GM21576 (cell line): ENCODE measurements around the gene ABHD5.

Source experiments
- ATAC-seq: cut with Tn5 transposase; IDR thresholded peaks from one replicate; pipeline ENCODE4 v1.9.1; 2021; ENCODE audit warnings: mild to moderate bottlenecking, moderate library complexity; ENCODE audit not compliant: unreplicated experiment

Gene ABHD5

DNA sequence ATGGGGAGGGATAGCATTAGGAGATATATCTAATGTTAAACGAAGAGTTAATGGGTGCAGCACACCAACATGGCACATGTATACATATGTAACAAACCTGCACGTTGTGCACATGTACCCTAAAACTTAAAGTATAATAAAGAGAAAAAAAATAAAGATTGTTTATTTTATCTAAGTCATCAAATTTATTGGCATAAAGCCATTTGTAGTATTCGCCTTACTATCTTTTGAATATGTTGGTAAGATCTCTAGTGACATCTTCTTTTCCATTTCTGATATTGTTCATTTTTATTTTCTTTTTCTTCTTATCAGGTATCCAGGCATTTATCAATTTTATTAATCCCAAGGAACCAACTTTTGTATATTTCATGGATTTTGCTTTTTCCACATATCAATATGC, 5.8 kb upstream of the ABHD5 start:
- ATAC-seq = no peak

DNA sequence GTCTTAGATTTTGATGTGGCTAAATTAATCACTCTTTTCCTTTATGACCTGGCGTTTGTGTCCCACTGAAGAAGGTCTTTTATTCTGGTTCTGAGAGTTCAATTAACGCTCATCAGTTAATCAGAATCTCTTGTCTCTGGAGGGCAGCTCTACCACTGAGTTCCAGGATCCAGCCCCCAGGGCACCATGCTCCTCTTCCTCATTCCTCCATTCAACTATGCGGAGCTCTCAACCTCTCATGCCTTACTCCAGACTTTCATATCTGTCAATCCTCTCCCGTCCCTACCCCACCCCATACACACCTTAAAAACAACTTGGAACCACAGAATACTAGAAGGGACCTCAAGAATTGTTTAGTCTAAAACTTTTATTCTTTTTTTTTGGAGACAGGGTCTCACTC, 4.8 kb upstream of the ABHD5 start:
- no peak for ATAC-seq

DNA sequence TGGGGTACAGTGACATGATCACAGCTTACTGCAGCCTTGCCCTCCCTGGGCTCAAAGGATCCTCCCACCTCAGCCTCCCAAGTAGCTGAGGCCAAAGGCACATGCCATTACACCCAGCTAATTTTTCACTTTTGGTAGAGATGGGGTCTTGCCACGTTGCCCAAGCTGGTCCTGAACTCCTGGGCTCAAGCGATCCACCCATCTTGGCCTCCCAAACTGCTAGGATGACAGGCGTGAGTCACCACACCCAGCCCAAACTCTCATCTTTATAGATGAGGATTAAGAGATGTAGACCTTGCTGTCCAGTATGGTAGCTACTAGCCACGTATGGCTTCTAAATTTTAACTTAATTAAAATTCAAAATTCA, 4.4 kb upstream of the ABHD5 start:
- no peak for ATAC-seq

DNA sequence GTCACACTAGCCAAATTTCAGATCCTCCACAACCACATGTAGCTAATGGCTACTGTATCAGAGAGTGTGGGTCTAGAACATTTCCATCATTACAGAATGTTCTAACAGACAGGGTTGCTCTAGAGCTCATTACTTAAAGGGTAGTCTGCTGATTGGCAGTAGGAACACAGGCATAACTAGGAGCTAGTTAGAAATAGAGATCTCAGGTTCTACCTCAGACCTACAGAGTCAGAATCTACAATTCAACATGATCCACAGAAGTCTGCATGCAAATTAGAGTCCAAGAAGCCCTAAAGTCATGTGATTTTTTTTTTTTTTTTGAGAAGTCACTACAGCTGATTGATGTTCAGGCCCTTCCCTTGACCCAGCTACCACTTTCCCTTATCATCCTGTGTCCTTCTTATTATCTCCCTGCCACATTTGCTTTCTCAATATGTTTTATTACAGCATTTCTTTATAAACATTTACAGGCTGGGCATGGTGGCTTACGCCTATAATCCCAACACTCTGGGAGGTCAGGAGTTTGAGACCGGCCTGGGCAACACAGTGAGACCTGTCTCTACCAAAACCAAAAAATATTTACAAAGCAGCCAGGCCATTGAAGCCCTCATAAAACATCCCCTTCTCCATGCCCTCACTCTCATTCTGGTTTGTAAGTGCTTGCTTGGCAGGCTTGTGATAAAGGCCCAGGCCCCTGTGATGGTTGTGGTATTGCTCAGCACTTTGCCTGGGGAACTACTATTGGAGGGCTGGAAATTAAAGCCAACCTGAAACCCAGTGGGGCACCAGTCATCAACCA, 3.8 kb upstream of the ABHD5 start:
- ATAC-seq = no peak

DNA sequence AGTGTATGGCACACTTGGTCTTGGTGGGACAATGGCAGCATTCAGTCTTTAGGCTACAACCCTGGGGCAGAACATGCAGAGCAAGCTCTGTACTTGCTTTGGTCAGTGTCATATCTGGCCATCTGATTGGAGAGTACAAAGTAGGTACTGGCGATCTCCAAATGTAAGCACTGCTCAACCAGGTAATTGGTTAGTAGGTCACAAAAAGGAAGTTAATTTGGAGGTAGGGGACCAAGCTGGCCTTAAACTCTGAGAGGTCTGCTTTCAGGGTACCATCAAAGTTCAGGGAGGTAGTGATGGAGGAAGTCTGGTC, 3.3 kb upstream of the ABHD5 start:
- ATAC-seq = no peak

DNA sequence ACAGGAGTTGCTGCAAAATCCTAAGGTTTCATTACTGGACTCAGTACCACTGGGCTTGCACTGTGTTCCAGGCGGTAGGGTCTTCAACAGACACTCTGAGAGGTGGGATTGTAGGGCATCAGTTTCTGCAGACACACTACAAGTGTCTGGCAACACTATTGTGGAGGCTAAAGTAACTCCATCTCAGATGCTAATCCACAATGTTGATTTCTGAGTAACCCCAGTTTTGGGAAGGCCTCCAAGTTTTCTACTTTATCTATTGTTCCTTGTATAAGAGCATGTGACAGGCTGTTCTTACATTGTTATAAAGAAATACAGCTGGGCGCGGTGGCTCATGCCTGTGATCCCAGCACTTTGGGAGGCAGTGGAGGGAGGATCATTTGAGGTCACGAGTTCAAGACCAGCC, 2.5 kb upstream of the ABHD5 start:
- no peak for ATAC-seq

DNA sequence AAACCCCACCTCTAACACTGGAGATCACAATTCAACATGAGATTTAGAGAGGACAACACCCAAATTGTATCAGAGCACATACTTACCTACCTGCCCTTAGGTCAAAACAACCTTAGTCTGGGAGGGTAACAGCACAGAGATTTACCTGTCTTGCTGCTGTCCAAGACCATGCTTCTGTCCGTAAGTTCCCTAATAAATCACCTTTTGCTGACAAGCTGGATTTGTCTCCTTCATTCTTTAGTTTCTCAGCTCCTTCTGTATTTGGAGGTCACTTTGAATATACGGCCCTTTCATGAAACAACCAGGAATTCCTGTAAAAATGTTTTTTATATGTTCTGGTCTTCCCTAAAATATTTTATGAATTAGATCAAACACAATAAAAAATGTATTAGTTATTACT, 1.6 kb upstream of the ABHD5 start:
- ATAC-seq = no peak

DNA sequence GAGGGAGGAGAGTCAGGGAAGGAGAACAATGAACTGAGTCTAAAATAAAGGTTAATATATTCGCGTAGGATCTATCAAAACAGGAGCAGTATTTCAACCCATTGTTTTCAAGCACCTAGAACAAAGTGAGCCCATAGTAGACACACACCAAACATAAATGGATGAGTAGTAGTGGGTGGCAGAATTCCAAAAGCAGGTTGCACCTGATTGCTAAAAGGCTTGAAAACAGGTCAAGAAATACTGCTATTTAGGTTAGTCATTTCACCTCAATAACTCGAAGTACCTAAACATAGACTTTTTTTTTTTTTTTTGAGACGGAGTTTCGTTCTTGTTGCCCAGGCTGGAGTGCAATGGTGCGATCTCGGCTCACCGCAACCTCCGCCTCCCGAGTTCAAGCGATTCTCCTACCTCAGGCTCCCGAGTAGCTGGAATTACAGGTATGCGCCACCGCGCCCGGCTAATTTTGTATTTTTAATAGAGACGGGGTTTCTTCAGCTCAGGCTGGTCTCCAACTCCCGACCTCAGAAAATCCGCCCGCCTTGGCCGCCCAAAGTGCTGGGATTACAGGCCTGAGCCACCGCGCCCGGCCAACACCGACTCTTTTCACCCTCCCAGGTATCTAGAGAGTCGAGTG, 855 bp upstream of the ABHD5 start:
- ATAC-seq = no peak

DNA sequence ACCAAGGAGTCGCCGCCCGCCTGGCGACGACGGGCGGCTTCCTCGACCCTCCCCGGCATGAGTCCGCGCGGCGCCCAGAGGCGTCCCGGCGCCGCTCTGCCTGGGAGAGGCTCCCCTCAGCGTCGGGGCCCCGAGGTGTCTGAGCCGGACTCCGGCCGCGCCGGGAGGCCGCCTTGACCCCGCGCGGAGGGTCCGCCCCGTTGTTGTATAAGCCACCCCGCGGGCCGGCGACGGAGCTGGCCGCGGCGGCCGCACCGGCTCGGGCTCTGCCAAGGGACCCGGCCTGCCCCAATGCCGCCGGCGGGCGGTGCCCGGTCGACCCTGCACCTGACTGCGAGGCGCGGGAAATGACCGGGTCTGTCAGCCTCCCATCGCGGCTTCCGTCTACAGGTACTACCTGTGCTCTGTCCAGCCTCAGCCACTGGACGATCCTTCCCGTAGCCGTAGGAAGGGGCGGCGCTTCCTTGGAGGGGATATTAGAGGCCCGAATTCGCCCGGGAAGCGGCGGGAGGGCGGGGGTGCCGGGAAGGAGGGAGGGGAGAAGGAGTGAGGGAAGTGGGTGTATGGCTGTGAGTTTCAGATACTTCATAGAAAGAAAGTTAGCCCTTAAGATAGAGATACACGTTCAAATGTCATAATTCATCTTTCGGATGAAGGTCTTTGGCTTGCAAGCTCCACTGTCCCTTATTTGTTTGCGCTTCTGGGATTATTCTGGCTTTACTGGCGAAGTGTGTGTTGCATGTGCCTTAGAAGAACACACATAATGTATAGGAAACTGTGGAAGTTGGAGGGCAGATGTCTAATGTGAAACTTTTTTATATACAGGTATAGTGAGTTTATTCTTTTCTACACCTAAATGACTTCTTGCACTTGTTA, 620 bp downstream of the ABHD5 start:
- ATAC-seq = peak; percentile 33

DNA sequence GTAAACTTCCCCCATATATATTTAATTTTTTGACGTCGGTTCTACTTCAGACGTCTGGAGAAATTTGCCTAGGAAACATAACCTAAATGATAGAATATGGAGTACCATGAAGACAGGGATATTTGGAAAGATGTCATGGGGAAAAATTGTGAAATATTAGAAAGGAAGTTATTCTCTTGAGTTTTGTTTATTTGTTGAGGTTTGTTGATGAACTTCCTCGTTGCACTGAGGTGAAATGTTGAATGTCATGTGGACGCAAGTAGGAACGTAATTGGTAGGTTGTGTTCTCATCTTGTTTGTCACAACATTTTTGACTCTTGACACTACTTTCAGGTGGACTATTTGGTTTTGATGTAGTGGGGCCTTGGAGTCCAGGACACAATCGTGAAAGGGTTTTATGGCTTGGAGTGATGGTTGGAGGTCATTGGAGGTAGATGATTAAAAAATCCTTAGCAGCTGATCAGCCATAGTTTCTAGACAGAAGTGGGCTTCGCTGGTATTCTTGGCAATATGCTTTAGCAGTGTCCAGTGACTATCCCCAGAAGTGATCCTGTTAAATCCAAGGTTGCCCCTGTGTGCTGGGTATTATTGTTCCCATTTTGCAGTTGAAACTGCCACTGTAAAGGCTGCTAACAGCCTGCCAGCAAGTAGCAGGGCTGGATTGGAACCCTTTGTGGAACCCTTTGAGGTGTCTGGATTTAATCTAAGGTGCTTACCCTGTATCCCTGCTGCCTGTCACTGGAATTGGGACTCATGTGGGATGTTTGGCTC, 1.5 kb downstream of the ABHD5 start:
- ATAC-seq = no peak

DNA sequence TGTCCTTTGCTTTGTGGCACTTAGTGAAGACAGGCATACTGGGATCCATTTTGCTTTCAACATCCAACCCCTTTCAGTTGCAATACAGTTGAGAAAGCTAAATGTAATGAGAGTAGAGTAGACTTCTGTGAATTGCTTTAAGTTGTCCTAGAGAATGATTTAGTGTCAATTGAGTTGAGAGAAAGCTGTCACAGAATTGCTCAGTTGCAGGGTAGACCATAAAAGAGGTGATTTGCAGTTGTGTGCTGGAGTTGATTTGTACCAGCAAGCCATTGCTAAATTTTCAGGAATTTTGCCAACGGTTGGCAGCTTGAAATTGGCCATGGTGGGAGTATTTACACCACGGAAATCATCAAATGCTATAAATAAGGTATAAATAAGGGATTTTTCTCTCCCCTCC, 2.2 kb downstream of the ABHD5 start:
- ATAC-seq = no peak

DNA sequence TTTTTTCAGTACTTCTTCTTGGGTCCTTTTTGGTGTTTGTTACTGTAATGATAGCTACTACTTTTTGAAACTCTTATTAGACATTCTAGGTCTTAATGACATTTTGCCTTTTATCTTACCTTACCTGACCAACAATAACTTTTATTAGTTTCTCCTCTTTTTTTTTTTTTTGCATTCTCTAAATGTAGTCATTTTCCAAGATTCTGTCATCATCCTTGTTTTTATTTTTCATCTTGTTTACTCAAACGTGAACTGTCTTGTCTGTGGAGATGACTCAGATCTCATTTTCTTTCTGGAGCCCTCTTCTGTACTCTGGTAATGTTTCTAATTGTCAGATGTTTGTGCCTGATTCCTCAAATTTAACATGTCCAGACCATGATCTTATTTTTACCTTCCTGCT, 2.9 kb downstream of the ABHD5 start:
- no peak for ATAC-seq

DNA sequence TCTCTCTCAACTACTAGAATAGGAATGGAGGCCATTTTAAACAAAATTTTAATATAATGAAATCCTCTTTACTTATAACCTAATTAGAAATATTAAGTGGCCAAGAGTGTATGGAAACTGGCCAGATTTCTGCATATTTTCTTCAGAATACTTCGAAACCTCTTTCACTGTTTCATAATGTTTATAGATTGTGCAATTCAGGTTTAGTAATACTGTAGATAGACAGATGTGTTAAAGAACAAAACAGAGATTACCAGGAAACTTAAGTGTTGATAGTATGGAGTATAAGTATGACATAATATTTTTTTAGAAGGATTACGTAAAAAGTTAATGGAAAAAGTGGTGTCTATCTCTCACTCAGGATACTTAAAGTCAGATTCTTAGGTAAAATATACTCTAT, 4.7 kb downstream of the ABHD5 start:
- ATAC-seq = no peak

DNA sequence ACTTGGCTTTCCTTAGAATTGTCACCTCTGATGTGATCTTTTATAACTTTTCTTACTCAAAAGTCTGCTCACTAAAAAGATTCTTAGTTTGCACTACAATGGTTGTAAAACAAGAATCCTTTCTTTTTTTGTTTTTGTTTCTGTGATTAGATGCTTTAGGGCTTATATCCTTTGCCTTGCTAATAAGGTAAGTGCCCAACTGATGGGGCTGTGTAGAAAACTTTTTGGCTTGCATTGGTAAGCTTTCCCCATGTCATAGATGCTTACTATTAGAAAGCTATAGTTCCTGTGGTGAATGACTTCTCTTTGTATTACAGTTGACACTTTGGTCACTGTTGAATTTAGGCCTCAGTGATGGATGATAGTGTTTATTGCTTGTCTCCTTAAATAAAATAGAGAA, 5.1 kb downstream of the ABHD5 start:
- no peak for ATAC-seq

DNA sequence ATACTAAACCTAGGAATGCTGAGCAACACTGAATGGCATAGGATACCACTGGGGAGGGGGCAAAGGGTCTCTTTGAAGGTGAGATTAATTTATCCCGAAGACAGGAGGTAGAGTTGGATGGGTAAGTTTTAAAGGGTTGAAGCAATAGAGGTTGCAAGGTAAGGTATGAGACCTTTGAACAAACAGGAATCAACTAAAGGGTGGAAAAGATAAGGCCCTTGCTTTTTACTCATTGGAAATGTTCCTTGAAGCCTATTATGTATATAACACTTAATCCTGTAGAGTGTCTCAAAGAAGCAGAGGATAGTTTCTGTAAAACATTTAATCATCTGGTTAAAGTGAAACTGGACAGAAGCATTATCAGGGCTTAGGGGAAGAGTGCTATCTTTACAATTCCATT, 5.7 kb downstream of the ABHD5 start:
- no peak for ATAC-seq

DNA sequence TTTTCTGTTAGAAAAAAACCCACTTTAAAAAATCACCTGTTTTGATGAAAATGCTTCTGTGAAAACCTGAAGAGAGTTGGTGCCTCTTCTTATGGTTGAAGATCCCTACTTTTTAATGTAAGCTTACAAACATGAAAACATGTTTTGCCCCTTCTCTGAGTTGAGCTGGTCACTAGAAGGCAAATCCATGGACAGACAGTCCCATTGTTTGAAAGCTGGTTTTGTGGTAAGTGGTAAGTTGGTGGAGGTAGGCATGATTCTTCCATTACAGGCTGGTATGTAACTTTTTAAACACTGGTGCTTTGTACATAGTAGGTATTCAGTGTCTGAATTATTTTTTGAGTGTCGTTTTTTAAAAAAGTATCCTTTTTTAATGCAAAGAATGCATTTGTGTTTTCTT, 6.1 kb downstream of the ABHD5 start:
- ATAC-seq = no peak

DNA sequence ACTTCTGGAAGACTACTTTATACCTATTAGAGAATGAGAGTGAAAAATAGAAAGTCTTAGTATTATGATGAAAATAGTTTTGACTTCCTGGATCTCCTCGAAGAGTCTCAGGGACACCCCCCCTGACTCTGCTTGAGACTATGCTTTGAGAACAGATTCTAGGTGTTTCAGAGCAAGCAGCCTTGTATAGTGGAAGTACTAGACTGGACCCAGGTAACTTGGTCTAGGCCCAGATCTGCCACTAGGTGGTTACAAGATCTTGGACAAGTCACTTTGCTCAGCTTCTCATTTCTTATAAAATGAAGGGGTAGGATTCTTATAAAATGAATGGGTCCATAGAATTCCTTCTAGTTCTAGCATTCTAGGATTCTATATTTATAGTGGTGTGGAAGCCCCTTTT, 9.1 kb downstream of the ABHD5 start:
- peak; percentile 87 for ATAC-seq

DNA sequence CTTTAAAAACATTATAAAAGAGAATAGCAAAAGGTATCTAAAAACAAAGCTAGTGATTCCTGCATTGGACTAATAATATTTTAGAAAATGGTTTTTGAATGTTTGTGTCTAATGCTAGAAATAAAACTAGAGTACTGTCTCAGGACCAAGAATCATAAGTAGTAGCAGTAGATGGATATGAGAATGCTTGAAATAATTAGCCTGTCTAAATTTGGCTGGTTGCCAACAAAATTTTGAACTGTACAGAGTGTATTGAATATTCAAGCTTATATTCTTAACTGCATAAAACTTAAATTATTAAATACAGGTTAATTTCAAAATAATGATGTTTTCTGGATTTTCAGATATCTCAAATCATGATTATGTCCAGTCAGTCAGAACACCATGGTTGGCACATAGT, 14.0 kb downstream of the ABHD5 start:
- no peak for ATAC-seq

DNA sequence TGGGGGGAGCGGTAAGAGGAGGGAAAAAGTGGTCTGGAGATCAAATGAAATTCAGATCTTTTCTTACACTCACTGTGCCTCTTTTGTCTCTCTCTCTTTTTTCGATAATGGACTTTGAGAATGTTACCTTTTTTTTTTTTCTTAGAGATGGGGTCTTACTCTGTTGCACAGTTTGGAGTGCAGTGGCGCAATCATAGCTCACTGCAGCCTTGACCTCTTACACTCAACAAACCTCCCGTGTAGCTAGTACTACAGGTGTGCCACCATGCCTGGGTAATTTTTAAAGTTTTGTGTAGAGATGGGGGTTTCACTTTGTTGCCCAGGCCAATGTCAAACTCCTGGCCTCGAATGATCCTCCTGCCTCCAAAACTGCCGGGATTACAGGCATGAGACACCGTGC, 15.6 kb downstream of the ABHD5 start:
- no peak for ATAC-seq

DNA sequence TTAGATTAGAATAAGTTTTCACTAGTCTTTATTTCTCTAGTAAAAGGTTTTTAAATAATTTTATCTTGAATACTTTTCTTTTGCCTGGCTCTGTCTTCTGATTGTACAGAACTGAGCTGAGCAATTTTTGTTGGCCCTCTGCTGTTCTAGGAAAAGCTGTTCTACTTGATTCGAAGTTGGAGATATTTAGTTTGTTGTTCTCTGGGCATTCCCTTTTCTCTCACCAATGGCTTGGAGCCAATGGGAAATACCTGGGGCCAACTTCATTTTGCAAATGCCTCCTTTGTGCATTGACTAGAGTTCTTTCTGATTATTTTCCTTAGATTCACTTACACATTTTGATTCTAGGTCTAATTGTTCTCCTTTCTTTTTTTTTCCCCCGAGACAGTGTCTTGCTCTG, 16.5 kb downstream of the ABHD5 start:
- no peak for ATAC-seq

DNA sequence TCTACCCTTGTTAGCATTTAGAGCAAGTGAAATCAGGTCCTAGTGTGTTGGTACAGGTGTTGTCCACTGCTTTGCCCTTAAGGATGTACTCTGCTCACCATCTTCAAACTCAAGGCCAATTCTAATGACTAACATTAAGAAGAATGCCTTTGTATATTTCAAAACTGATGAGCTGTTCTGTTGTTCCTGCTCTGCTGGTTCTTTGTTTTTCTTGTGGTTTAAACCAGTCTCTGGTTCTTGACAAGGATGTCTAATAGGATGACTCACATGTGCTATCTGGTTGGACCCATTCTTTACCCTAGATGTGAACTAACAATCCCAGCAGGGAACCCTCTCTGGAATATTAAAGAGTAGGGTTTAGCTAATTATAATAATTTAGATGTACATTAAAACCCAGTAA, 17.3 kb downstream of the ABHD5 start:
- no peak for ATAC-seq
